Stimulated activated CD8-positive, alpha-beta memory T cell treated with anti-CD3 and anti-CD28 coated beads, Interleukin-4, amount 100 ng/mL, for 24 hours (primary cell): ENCODE measurements around the gene CASP14.
"Not testable (repeated sequence)": the region's sequence is repeated elsewhere in the genome, so short reads cannot be mapped to it uniquely, and the experiment has no call there.

ENCODE experiments used
- DNase-seq: peaks from one replicate; pipeline ENCODE4 v3.0.0-alpha.2; 2020; ENCODE audit warnings: low read depth

CASP14 gene

GRCh38 chr19:15072930-15073647, 23.8 kb downstream of the CASP14 start:
- no peak for DNase-seq

DNA sequence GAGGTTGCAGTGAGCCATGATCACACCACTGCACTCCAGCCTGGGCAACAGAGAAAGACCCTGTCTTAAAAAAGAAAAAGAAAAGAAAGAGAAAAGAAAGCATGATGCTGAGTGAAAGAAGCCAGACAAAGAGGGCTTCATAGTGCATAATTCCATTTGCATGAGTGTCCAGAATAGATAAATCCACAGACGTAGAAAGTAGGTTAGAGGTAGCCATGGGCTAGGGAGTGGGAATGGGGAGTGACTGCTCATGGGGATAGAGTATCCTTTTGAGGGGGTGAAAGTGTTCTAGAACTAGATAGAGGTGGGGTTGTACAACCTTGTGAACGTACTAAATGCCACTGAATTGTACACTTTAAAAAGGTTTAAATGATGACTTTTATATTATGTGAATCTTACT, 25.1 kb downstream of the CASP14 start:
- DNase-seq, result no peak

DNA sequence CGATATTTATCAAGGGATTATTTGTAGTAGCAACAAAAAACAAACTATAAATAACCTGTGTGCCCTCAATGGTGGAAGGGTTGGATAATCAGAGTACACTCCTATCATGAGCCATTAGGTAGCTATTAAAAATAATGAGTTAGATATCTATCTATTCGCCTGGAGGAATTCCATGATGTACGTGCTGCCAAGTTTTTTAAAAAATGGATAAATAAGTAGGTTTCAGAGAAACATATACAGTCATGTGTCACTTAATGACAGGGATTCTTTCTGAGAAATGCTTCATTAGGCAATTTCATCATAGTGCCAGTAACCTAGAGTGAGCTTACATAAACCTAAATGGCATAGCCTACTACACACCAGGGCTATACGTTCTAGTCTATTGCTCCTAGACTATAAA, 26.5 kb downstream of the CASP14 start:
- DNase-seq, result no peak

DNA sequence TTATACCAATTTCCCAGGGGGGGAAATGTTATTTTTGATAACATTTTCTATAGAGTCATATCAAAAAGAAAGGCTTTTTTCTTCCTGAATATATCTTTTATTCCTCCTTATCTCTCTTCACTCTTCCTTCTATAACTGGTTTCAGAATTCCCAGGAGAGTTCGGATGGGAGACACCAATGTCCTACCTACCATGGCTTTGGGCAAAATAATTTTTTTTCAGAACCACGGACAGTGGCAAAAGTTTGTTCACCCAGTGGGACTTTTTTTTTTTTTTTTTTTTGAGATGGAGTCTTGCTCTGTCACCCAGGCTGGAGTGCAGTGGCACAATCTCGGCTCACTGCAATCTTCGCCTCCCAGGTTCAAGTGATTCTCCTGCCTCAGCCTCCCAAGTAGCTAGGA, 30.7 kb downstream of the CASP14 start:
- not testable (repeated sequence) for DNase-seq

GRCh38 chr19:15081911-15082310, 32.6 kb downstream of the CASP14 start, which contains the start of gene OR1I1:
TSS of gene OR1I1 (plus strand) at chr19:15082211. CDS start at chr19:15087066, 4,855 bp downstream.
- no peak for DNase-seq

- DNase-seq, result no peak
These were observed 37.9 kb downstream of the CASP14 start for GRCh38 chr19:15087182-15087581.

DNA sequence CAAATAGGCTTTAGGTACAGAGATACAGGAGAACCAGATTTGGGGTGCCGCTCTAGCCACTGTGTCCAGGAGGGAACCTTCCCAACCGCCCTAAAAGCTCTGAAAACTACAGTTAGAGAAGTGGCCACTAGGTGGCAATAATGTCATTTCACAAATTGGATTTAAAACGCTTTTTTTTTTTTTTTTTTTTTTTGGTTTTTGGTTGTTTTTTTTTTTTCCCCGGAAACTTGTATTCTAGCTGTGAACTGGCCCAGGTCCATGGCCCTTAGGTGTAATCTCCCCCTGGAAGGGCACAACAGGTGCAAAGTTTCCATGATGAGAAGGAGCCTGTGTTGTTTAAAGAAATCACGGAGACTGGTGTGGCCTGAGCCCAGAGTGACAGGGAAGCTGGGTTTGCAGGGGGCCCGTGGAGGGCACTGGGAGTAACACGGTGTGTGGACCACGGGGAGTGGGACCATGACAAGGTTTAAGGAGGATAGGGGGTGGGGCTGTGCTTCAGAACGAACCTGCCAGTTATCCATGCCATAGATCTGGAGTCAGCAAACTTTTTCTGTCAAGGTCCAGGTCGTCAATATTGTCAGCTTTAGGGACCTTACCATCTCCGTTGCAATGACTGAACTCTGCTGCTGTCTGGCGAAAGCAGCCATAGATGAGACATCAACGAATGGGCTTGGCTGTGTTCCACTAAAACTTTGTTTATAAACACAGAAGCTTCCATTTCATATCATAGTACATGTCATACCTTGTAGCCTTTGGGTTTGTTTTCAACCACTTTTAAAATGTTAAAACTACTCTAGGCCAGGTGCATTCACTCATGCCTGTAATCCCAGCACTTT, 42.9 kb downstream of the CASP14 start:
- no peak for DNase-seq

DNA sequence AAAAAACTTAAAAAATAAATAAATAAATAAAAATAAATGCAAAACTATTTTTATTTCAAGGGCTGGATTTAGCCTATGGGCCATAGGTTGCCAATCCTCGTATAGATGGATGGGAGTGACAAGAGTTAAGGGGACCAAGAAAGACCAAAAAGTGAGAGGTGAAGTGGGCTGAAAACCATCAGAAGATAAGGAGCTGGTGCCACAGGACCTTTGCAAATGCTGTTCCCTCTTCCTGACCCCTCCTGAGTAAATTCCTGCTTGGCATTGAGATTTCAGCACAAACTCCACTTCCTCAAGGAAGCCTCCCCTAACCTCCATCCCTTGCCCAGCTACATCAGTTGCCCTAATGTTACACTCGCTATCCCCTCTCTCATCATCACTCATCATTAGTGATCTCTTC, 43.7 kb downstream of the CASP14 start:
- no peak for DNase-seq

DNA sequence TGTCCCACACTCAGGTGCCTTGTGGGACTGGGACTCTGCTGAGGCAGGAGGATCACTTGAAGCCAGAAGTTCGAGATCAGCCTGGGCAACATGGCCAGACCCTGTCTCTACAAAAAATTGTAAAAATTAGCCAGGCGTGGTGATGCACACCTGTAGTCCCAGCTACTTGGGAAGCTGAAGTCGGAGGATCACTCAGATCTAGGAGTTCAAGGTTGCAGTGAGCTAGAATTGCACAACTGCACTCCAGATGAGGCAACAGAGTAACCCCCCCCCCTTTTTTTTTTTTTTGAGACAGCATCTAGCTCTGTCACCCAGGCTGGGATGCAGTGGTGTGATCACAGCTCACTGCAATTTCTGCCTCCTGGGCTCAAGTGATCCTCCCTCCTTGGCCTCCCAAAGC, 46.9 kb downstream of the CASP14 start:
- DNase-seq, result no peak

GRCh38 chr19:15097980-15098379, 48.7 kb downstream of the CASP14 start:
- DNase-seq, result not testable (repeated sequence)

- DNase-seq, result no peak
These were observed 49.2 kb downstream of the CASP14 start for GRCh38 chr19:15098460-15098859.

GRCh38 chr19:15099017-15099582, 49.8 kb downstream of the CASP14 start:
- DNase-seq, result no peak

GRCh38 chr19:15101479-15102082, 52.3 kb downstream of the CASP14 start:
- peak; percentile 31 for DNase-seq

- no peak for DNase-seq
These were observed 54.7 kb downstream of the CASP14 start for GRCh38 chr19:15104003-15104402.

DNA sequence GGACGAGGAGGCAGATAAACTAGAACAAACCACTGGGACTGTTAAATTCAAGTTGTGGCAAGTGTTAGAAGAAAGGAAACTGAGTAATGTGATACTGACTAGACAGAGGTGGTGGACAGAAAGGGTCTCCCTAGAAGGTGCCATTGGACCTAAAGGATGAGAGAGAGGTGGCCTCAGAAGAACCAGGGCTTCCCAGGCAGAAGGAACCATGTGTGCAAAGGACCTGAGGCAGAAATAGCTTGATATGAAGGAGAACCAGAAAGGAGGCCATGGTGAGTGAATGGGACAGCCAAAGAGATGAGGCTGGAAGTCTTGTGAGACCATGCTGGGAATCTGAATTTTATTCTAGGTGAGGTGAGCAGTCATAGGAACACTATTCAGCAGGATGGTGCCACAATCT, 55.1 kb downstream of the CASP14 start:
- no peak for DNase-seq

GRCh38 chr19:15105044-15105443, 55.8 kb downstream of the CASP14 start:
- DNase-seq, result no peak

GRCh38 chr19:15107061-15108010, 58.1 kb downstream of the CASP14 start, which contains the start of gene SYDE1:
TSS of gene SYDE1 (plus strand) at chr19:15107401. CDS start at chr19:15107434, 33 bp downstream.
- DNase-seq, result peak; percentile 30
